Renal pelvis (tissue), 3 donors: ENCODE measurements around the gene TMEM107. TPM values are rescaled to one million over a fixed set of nuclear protein-coding genes. Genes with fewer than 3 reads are reported as not detected.

Experiments used
- polyA plus RNA-seq, 3 donors: library from polyadenylated mRNA; unstranded; fragments of 120-200 nt; gene quantifications; one replicate each; pipeline ENCODE4 v1.2.1, GENCODE V29; 2013; ENCODE audit not compliant: insufficient read length in 3 of 3

Gene TMEM107
- polyA plus RNA-seq, 3 donors: 24.3 to 29.2 (median 28.6) TPM

Other genes starting within 250 kb of the TMEM107 start
- gene KCNAB3, start 246.5 kb downstream of the TMEM107 start, polyA plus RNA-seq: 10 to 100 TPM; 10.6 to 13.0 (median 11.4) TPM
- 100 to 1,000 TPM; 131 to 158 (median 133) TPM for gene TRAPPC1, start 244.4 kb downstream of the TMEM107 start, polyA plus RNA-seq
- gene CNTROB, start 244.2 kb downstream of the TMEM107 start, polyA plus RNA-seq: 10 to 100 TPM; 52.0 to 69.0 (median 65.7) TPM
- under 1 TPM; 0.22 to 0.87 (median 0.40) TPM for gene GUCY2D, start 173.8 kb downstream of the TMEM107 start, polyA plus RNA-seq
- gene ALOX15B, start 137.3 kb downstream of the TMEM107 start, polyA plus RNA-seq: 1 to 10 TPM; 1.2 to 2.0 (median 1.5) TPM
- 1 to 10 TPM in 1 of 3 donors, under 1 TPM in 2; 0.48 to 1.0 (median 0.90) TPM for gene ALOX12B, start 88.7 kb downstream of the TMEM107 start, polyA plus RNA-seq
- under 1 TPM in 1 of 3 donors, not detected in 2; 0.07 TPM for gene ALOXE3, start 57.9 kb downstream of the TMEM107 start, polyA plus RNA-seq
- gene HES7, start 52.3 kb downstream of the TMEM107 start, polyA plus RNA-seq: not detected
- gene PER1, start 24.0 kb downstream of the TMEM107 start, polyA plus RNA-seq: 10 to 100 TPM; 26.4 to 34.5 (median 33.3) TPM
- gene VAMP2, start 13.4 kb downstream of the TMEM107 start, polyA plus RNA-seq: 100 to 1,000 TPM; 108 to 139 (median 131) TPM
- gene BORCS6, start 13.8 kb upstream of the TMEM107 start, polyA plus RNA-seq: 1 to 10 TPM; 4.4 to 5.1 (median 4.9) TPM
- gene AURKB, start 34.2 kb upstream of the TMEM107 start, polyA plus RNA-seq: 10 to 100 TPM; 31.9 to 48.1 (median 43.2) TPM
- 10 to 100 TPM; 22.0 to 36.0 (median 33.7) TPM for gene CTC1, start 71.7 kb upstream of the TMEM107 start, polyA plus RNA-seq
- 10 to 100 TPM; 40.4 to 60.0 (median 48.9) TPM for gene PFAS, start 72.9 kb upstream of the TMEM107 start, polyA plus RNA-seq
- 10 to 100 TPM; 29.5 to 33.7 (median 31.7) TPM for gene RANGRF, start 112.3 kb upstream of the TMEM107 start, polyA plus RNA-seq
- 1 to 10 TPM; 3.5 to 5.3 (median 5.2) TPM for gene SLC25A35, start 119.0 kb upstream of the TMEM107 start, polyA plus RNA-seq
- 10 to 100 TPM; 18.1 to 21.2 (median 18.4) TPM for gene ARHGEF15, start 133.9 kb upstream of the TMEM107 start, polyA plus RNA-seq
- not detected for gene ODF4, start 163.5 kb upstream of the TMEM107 start, polyA plus RNA-seq
- gene RPL26, start 206.8 kb upstream of the TMEM107 start, polyA plus RNA-seq: 1,000 to 10,000 TPM; 2,255 to 3,156 (median 2,746) TPM
- under 1 TPM; 0.11 to 0.18 (median 0.12) TPM for gene RNF222, start 221.4 kb upstream of the TMEM107 start, polyA plus RNA-seq